HPDE6-E6E7 (cell line): ENCODE measurements around the gene ATRNL1.

Experiments
- DNase-seq: peaks from one replicate; pipeline ENCODE4 v3.0.0; 2011; ENCODE audit warnings: missing footprints; ENCODE audit errors: extremely low spot score

Gene ATRNL1

DNA sequence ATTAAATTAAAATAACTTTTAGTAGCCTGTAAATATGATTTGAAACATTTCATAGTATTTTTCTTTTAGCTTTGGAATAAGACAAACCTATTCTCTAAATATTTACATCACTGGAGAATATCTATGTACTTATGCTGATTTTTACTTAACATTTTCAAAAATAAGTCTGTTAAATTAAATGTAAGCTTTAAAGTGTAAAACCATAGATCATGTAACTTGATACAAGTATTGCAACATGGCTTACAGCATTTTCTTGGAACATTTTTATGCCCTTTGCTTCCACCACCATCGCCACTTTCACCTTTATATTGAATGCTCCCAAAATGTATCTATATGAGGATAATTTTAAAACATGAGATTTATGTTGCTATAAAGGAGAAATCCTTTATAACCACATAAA lies 752.8 kb downstream of the ATRNL1 start:
- no peak for DNase-seq

DNA sequence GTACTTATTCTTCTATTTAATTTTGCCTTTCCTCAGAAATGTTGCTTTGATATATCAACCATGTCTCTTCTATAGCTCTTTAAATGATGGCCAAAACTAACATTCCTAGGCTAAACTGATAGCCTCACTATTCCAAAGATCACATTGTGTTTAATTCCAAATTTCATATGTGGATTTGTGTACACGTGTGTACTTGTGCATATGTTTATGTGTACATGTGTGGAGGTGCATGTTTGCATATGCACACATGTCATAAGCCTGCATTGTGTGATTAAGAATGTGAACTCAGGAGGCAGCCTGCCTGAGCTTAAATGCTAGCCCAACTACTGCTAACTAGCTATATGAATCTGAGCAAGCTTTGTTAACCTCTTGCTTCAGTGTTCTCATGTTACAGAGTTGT lies 753.4 kb downstream of the ATRNL1 start:
- no peak for DNase-seq

DNA sequence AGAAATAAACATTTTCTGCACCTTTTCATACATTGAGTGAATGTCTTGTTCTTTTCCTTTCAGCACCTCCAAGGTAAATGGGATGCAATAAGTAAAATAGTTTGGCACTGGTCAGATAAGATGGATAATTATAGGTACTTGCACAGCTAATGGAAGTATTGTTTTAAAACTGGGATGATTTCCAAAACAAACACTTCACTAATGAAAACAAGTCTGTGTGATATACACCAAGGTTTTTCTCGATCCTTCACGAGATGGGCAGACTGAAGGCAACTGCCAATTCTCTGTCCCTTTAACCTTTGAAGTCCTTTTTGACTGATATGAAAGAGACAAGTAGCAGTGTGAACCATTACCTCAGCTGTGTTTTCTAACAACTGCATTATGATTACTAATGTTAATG lies 756.0 kb downstream of the ATRNL1 start:
- no peak for DNase-seq

GRCh38 chr10:115850666-115851065 lies 757.5 kb downstream of the ATRNL1 start:
- no peak for DNase-seq

GRCh38 chr10:115851695-115852094 lies 758.5 kb downstream of the ATRNL1 start:
- no peak for DNase-seq

DNA sequence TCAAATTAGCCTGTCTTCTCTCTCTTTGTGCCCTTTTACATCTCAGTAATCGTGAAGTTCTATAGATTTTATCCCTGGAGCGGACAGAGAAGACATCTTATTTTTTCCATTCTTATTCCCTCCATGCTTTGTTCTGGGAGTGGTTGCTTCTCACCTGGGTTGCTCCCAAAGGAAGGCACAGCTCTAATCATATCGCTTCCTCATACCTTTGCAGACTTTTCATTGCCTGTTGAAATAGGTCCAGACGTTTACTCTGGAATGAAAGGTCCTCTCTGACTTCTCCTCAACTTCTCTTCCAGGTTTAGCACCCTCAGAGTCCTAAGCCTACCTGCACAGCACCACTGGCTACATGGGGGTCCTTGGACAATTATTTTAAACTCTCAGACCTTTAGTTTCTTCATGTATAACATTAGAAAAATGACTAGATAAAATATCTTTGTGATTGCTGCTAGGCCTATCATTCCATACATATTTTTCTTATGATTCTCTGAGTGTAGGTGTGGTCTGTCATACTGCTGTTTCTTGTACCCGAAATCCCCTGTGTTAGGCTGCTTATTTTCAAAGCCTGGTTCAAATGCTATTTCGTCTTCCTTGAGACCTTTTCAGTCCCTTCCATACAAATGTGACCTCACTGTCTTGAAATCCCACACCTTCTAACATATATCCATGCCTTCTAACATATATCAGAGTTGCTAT lies 761.7 kb downstream of the ATRNL1 start:
- DNase-seq: no peak

DNA sequence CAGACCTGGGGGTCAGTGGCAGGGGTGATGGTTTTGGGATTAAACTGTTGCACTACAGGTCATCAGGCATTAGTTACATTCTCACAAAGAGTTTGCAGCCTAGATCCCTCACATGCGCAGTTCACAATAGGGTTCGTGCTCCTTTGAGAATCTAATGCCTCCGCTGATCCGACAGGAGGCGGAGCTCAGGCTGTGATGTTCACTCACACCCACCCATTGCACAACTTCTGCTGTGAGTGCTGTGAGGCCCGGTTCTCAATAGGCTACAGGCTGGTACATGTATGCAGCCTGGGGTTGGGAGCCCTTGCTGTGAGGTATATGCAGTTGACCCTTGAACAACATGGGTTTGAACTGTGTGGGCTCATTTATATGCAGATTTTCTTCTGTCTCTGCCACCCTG lies 763.4 kb downstream of the ATRNL1 start:
- peak; percentile 40 for DNase-seq

- no peak for DNase-seq
Measured at GRCh38 chr10:115857856-115858255, 764.7 kb downstream of the ATRNL1 start.

DNA sequence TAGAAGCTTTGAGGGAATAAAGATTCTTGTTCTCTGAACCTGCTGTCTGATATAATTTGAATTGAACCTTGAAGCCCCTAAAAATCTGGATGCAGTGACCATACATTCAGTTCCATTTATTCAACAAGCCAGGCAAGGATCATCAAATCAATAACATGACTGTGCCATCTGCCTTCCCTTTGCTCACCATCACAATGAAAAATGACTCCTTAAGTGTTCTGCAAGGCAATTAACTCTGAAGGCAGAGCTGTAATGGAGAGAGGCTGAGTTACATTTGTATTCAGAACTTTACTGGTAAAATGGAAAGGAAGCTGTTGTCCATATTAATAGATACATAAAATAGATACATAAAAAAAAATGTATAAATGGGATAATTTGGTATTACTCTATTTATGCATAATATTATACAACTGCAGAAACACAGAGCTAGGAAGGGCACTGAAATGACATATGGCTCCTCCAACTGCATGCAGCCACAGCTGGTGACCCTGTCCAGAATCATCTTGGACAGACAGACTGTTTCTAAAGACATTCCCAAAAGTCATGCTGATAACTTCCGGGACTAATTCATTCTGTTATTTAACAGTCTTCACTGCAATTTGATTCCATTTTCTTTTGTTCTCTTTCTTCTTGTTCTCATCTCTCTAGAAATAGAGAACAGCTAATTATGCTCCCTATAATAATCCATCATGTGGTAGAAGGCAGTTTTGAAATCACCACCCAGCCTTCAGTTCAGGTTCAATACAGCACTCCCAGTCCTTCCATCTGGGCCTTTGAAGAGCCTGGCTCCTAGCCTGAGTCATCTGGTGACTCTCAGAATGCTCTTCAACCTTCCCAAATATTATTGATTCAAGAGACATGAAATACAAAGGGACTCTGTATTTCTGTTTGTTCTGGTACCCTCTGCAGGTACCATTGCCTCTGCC lies 767.3 kb downstream of the ATRNL1 start:
- DNase-seq: no peak

GRCh38 chr10:115861455-115861854 lies 768.3 kb downstream of the ATRNL1 start:
- no peak for DNase-seq

DNA sequence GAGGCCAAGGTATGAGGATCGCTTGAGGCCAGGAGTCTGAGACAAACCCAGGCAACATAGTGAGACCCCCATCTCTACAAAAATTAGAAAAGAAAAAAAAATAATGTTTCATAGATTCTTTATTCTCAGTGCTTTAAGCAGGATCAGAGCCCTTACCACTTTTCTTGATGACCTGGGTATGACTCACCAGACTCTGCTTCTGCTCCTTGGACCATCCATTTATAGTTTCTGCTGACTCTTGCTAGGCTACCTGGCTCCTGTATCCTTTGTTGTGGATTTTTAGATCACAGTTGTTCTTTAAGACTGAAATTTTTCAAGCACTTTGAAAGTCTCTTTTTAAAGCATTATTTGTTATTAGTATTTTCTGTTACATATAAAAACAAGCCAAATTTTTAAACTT lies 768.7 kb downstream of the ATRNL1 start:
- DNase-seq: peak; percentile 55

DNA sequence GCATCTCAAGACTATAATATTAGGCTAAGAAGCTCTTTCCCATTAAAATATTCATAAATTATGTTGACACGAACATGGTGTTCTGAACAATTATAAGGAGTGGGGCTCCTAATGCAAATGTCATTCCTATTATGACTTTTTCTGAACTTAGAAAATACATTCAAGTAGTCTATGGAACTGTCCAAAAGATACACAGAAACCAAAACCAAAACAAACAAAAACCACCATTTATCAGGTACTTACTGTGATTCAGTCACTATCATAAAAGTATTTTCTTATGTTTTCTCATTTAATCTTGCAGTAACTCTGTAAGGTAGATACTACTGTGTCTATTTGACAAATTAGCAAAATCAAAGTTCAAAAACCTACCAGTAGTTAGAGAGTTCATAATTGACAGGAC lies 773.0 kb downstream of the ATRNL1 start:
- no peak for DNase-seq

DNA sequence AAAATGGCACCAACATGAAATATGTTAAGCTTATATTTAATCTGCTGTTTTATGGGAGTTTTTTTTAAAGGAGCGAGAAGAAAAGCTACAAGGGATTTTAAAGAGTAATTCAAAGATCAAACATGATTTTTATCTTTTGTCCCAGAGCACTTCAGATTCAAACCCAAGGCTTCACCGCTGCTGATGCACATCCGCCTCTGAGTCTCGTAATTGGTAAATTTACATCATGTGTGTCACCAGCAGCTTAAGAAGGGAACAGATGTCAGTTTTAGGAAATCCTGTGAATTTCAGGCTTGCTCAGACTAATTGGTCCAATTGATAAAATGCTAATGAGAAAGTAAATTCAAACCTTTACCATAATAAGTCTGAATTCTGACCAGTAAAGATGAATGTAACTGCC lies 773.5 kb downstream of the ATRNL1 start:
- DNase-seq: no peak

- DNase-seq: no peak
Measured at GRCh38 chr10:115867305-115867704, 774.1 kb downstream of the ATRNL1 start.

GRCh38 chr10:115871855-115872254 lies 778.7 kb downstream of the ATRNL1 start:
- DNase-seq: no peak

- DNase-seq: no peak
Measured at GRCh38 chr10:115875172-115875571, 782.0 kb downstream of the ATRNL1 start.

DNA sequence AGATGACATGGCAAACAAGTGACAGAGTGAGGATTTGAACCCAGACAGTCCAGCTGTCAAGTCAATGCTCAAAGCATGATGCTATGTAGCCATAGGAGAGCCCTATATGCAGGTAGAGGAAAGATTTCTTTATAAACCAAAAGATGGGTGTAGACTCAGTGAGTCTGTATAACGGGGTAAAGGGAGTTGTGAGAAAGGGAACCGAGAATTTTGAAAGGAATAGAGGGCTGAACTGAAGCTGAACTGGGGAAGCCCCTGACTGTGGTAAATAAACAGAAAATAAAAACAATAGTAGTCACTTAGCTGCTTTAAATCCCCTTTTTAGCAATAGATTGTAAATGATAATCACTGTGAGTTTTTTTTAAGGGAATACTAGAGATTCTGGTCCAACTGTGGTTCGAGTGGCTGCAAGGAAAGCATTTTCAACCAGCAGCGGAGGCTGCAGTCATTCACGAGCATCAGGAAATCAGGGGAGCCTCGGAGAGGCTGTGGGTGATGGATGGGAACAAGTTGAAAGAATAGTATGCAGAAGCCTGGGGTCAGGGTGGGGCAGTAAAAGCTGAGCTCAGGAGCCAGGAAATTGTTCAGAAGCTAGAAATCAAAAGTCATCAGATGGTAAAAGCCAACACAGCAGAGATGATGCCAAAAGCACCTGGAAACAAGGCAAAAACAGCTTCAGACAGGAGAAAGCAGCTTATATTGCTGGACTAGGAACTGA lies 786.4 kb downstream of the ATRNL1 start:
- no peak for DNase-seq

- DNase-seq: no peak
Measured at GRCh38 chr10:115882021-115882420, 788.9 kb downstream of the ATRNL1 start.

DNA sequence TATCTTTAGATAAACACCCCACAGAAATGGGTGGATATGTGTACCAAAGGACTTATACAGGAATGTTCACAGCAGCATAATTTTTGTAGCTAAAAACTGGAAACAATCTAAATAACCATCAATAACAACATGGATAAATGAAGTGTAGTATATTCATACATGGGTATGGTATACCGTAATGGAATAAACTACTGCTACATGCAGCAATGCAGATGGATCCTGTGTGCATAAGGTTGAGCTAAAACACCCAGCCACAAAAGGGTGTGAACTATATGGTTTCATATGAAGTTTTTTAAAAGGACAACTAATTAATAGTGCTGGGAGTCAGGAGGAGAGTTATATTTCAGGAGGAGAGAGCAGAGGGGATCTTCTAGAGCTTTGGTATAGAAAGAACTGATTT lies 790.2 kb downstream of the ATRNL1 start:
- DNase-seq: no peak

GRCh38 chr10:115884331-115884730 lies 791.2 kb downstream of the ATRNL1 start:
- no peak for DNase-seq

- DNase-seq: no peak
Measured at GRCh38 chr10:115895166-115895565, 802.0 kb downstream of the ATRNL1 start.

- no peak for DNase-seq
Measured at GRCh38 chr10:115898242-115898641, 805.1 kb downstream of the ATRNL1 start.
